Stomach (tissue), 9 donors: ENCODE data around the gene RIMBP2. TPM values are rescaled to one million over a fixed set of nuclear protein-coding genes. Genes with fewer than 3 reads are reported as not detected.

Experiments
- DNase-seq, 2 donors: peaks; one replicate each; pipeline versions ENCODE4 v3.0.0 to v3.0.0-alpha.2; 2013 to 2019
- H3K27ac ChIP-seq, 5 donors: fragments of 200-600 bp in 4 of 5; sonication (generic) in 4 of 5; one replicate each; pipeline ENCODE4 v1.5.1; 2013 to 2019; ENCODE audit warnings: mild to moderate bottlenecking in 1 of 5, moderate library complexity in 1 of 5
- H3K27me3 ChIP-seq, 3 donors: fragments of 200-600 bp; sonication (generic); one replicate each; pipeline ENCODE4 v1.5.1; 2017 to 2019; ENCODE audit warnings: mixed run types in 1 of 3
- H3K36me3 ChIP-seq, 4 donors: fragments of 200-600 bp; sonication (generic); 1 replicate in 3 of 4; 2 replicates in 1 of 4; pipeline ENCODE4 v1.5.1; 2016 to 2019
- H3K4me1 ChIP-seq, 4 donors: fragments of 200-600 bp; sonication (generic); one replicate each; pipeline ENCODE4 v1.5.1; 2016 to 2019
- H3K4me3 ChIP-seq, 4 donors: fragments of 200-600 bp; sonication (generic) in 3 of 4; one replicate each; pipeline ENCODE4 v1.5.1; 2016 to 2019; ENCODE audit warnings: mild to moderate bottlenecking in 1 of 4
- H3K9me3 ChIP-seq, 4 donors: fragments of 200-600 bp; sonication (generic); one replicate each; pipeline ENCODE4 v1.5.1; 2016 to 2019
- CTCF ChIP-seq, 7 experiments: fragments of 450-650 bp in 4 of 7; fragments of 200-600 bp in 3 of 7; sonication (generic) in 3 of 7; IDR thresholded peaks; one replicate each; pipeline ENCODE4 v1.5.1; 2016 to 2019; ENCODE audit warnings: antibody characterized with exemption in 7 of 7, control low read depth in 2 of 7, mild to moderate bottlenecking in 1 of 7
- EP300 ChIP-seq: sonication (generic); formaldehyde crosslinking; IDR thresholded peaks from one replicate; pipeline ENCODE4 v1.6.1; 2017; ENCODE audit warnings: antibody characterized with exemption
- POLR2A ChIP-seq, 4 donors: fragments of 450-650 bp; IDR thresholded peaks; one replicate each; pipeline ENCODE4 v1.6.1; 2016; ENCODE audit warnings: antibody characterized with exemption in 4 of 4, control low read depth in 2 of 4, mild to moderate bottlenecking in 1 of 4, moderate library complexity in 1 of 4
- POLR2AphosphoS5 ChIP-seq, 3 donors: sonication (generic); formaldehyde crosslinking; IDR thresholded peaks; one replicate each; pipeline ENCODE4 v1.6.1; 2016; ENCODE audit warnings: antibody characterized with exemption in 3 of 3
- WGBS, 5 donors: extraction: QIAGEN DNeasy Blood & Tissue Kit in 3 of 5; methylation state at CpG; one replicate each; pipeline versions ENCODE4 v1.1.5 to v1.1.7; 2013 to 2018; 5-methylcytosine and 5-hydroxymethylcytosine counted together
- intact Hi-C: fragments of 100-400 bp; cut with DNase I; formaldehyde crosslinking; loops from one replicate; pipeline ENCODE4 v1.15.1; 2023; ENCODE audit warnings: low total_unique reads
- polyA plus RNA-seq, 3 donors: library from polyadenylated mRNA; stranded (reverse); fragments of 200-250 nt; gene quantifications; one replicate each; pipeline ENCODE4 v1.2.3, GENCODE V29; 2013
- total RNA-seq, 5 donors: library from RNA; depleted of rRNA; stranded (reverse); fragments of >200 nt; gene quantifications; one replicate each; pipeline versions ENCODE4 v1.1.0 to v1.2.3, GENCODE V29; 2014 to 2016
- donor health status: healthy with polysubstance abuse.
- donor health status: Bipolar disorder and iron deficiency.
- donor health status: healthy.

Gene RIMBP2
- total and polyA plus RNA-seq, 8 donors, result 0.75 to 44.6 (median 5.6) TPM

GRCh38 chr12:130447655-130447965 lies 268.5 kb downstream of the RIMBP2 start:
- H3K36me3 ChIP-seq, result no peaks in the 10 kb centered on the region
- no peaks in the 10 kb centered on the region for H3K4me1 ChIP-seq
- H3K27me3 ChIP-seq, result no peaks in the 10 kb centered on the region
- no peaks in the 10 kb centered on the region for H3K9me3 ChIP-seq
- 82 to 90% (median 88%) methylated on average over 11 of the region's 11 CpGs for WGBS, 5 donors
- H3K27ac ChIP-seq, result no peak overlapping the region
- no peak for TF ChIP-seq POLR2AphosphoS5 (IDR thresholded peaks at IDR 0.05)
- no peak for TF ChIP-seq EP300
- no peak for TF ChIP-seq CTCF (IDR thresholded peaks at IDR 0.05)
- no peak for TF ChIP-seq POLR2A (IDR thresholded peaks at IDR 0.05)
- no peak overlapping the region for H3K4me3 ChIP-seq
- no peak for DNase-seq
- intact Hi-C loops, result no loop called here

- no peak overlapping the region for H3K4me3 ChIP-seq
- no peaks in the 10 kb centered on the region for H3K27me3 ChIP-seq
- H3K36me3 ChIP-seq, result peaks cover 0 to 1% (median 0%) of the 10 kb centered on the region in 4 donors
- no peak overlapping the region for H3K27ac ChIP-seq
- DNase-seq, result no peak
- intact Hi-C loops, result no loop called here
- no peaks in the 10 kb centered on the region for H3K9me3 ChIP-seq
- WGBS, 5 donors, result 78 to 83% (median 82%) methylated on average over 32 of the region's 32 CpGs
- TF ChIP-seq POLR2AphosphoS5 (IDR thresholded peaks at IDR 0.05), result no peak
- no peak for TF ChIP-seq EP300
- no peak for TF ChIP-seq CTCF (IDR thresholded peaks at IDR 0.05)
- TF ChIP-seq POLR2A (IDR thresholded peaks at IDR 0.05), result no peak
- H3K4me1 ChIP-seq, result no peaks in the 10 kb centered on the region
These were observed 269.0 kb downstream of the RIMBP2 start for GRCh38 chr12:130446846-130447654.

GRCh38 chr12:130444986-130445385 lies 271.1 kb downstream of the RIMBP2 start:
- H3K27ac ChIP-seq, result no peak overlapping the region
- H3K4me1 ChIP-seq, result no peaks in the 10 kb centered on the region
- no peaks in the 10 kb centered on the region for H3K27me3 ChIP-seq
- DNase-seq, result no peak
- H3K9me3 ChIP-seq, result peaks cover 0 to 16% (median 4%) of the 10 kb centered on the region in 4 donors
- WGBS, 5 donors, result 87 to 90% (median 88%) methylated on average over 16 of the region's 16 CpGs
- intact Hi-C loops, result no loop called here
- H3K4me3 ChIP-seq, result no peak overlapping the region
- TF ChIP-seq POLR2AphosphoS5 (IDR thresholded peaks at IDR 0.05) (no peak), POLR2A (IDR thresholded peaks at IDR 0.05) (no peak), EP300 (no peak), CTCF (IDR thresholded peaks at IDR 0.05) (no peak)
- H3K36me3 ChIP-seq, result peaks cover 0 to 4% (median 0%) of the 10 kb centered on the region in 4 donors

- TF ChIP-seq CTCF (IDR thresholded peaks at IDR 0.05), result no peak
- no peak for TF ChIP-seq EP300
- TF ChIP-seq POLR2AphosphoS5 (IDR thresholded peaks at IDR 0.05), result no peak
- no peak for TF ChIP-seq POLR2A (IDR thresholded peaks at IDR 0.05)
- intact Hi-C loops, result no loop called here
- Histone ChIP-seq H3K9me3 (peaks cover 0 to 16% (median 4%) of the 10 kb centered on the region in 4 donors), H3K36me3 (peaks cover 0 to 4% (median 0%) of the 10 kb centered on the region in 4 donors), H3K4me3 (no peak overlapping the region), H3K27ac (no peak overlapping the region), H3K4me1 (no peaks in the 10 kb centered on the region), H3K27me3 (no peaks in the 10 kb centered on the region)
- DNase-seq, result no peak
- 41 to 61% (median 50%) methylated on average over 5 of the region's 5 CpGs for WGBS, 5 donors
These were observed 272.0 kb downstream of the RIMBP2 start for GRCh38 chr12:130444061-130444460.
